DOHH2 (cell line): ENCODE results near the gene VAC14.

ENCODE experiments used
- H3F3A ChIP-seq: fragments of 200-600 bp; sonication (generic), shearing (Covaris generic); 2 replicates; pipeline ENCODE4 v1.6.0; 2016; ENCODE audit warnings: antibody characterized with exemption, mild to moderate bottlenecking; ENCODE audit not compliant: control insufficient read depth, insufficient read depth
- H3K27ac ChIP-seq: fragments of 200-600 bp; sonication (generic); 2 replicates; pipeline ENCODE4 v1.5.1; 2014; ENCODE audit warnings: low read depth, mild to moderate bottlenecking, low read length, moderate library complexity
- H3K27me3 ChIP-seq: fragments of 200-600 bp; sonication (generic); 2 replicates; pipeline ENCODE4 v1.6.1; 2014; ENCODE audit warnings: mild to moderate bottlenecking, low read length, mixed read lengths; ENCODE audit not compliant: control insufficient read depth
- H3K36me3 ChIP-seq: fragments of 200-600 bp; sonication (generic); 2 replicates; pipeline ENCODE4 v1.6.1; 2014; ENCODE audit warnings: mild to moderate bottlenecking, low read length, moderate library complexity, mixed read lengths; ENCODE audit not compliant: control insufficient read depth
- H3K4me1 ChIP-seq: fragments of 200-600 bp; sonication (generic); 2 replicates; pipeline ENCODE4 v1.6.1; 2014; ENCODE audit warnings: mild to moderate bottlenecking, low read length, mixed read lengths; ENCODE audit not compliant: control insufficient read depth
- H3K4me2 ChIP-seq: fragments of 200-600 bp; sonication (generic); 2 replicates; pipeline ENCODE4 v1.6.0; 2014; ENCODE audit warnings: mild to moderate bottlenecking, low read length, moderate library complexity
- H3K4me3 ChIP-seq: fragments of 200-600 bp; sonication (generic); 2 replicates; pipeline ENCODE4 v1.5.1; 2014; ENCODE audit warnings: mild to moderate bottlenecking, low read length, mixed read lengths
- H3K79me2 ChIP-seq: fragments of 200-600 bp; sonication (generic); 2 replicates; pipeline ENCODE4 v1.6.1; 2014; ENCODE audit warnings: mild to moderate bottlenecking, low read length, mixed read lengths; ENCODE audit not compliant: control insufficient read depth
- H3K9me2 ChIP-seq: fragments of 200-600 bp; sonication (generic); replicated peaks from 2 replicates; pipeline ENCODE4 v1.6.1; 2014; ENCODE audit warnings: mild to moderate bottlenecking, low read length, mixed read lengths; ENCODE audit not compliant: control insufficient read depth
- H3K9me3 ChIP-seq: fragments of 200-600 bp; sonication (generic); 2 replicates; pipeline ENCODE4 v1.6.1; 2014; ENCODE audit warnings: antibody characterized with exemption, low read length, mixed read lengths; ENCODE audit not compliant: control insufficient read depth, insufficient read depth
- H4K20me1 ChIP-seq: fragments of 200-600 bp; sonication (generic); 2 replicates; pipeline ENCODE4 v1.6.0; 2014; ENCODE audit warnings: low read depth, mild to moderate bottlenecking, antibody characterized with exemption, low read length, moderate library complexity; ENCODE audit not compliant: control insufficient read depth, insufficient read depth
- EZH2phosphoT487 ChIP-seq: fragments of 200-600 bp; sonication (generic); IDR thresholded peaks from 2 replicates; pipeline ENCODE4 v1.6.1; 2017; ENCODE audit warnings: borderline replicate concordance, mild to moderate bottlenecking, antibody characterized with exemption, low read length, moderate library complexity, mixed read lengths
- TF ChIP-seq, protein P1 (sequence below): fragments of 200-600 bp; sonication (generic); IDR thresholded peaks from one replicate; pipeline ENCODE4 v1.5.1; 2014; ENCODE audit warnings: antibody characterized with exemption, mild to moderate bottlenecking, low read depth, low read length; ENCODE audit not compliant: poor library complexity, severe bottlenecking

The VAC14 gene

DNA sequence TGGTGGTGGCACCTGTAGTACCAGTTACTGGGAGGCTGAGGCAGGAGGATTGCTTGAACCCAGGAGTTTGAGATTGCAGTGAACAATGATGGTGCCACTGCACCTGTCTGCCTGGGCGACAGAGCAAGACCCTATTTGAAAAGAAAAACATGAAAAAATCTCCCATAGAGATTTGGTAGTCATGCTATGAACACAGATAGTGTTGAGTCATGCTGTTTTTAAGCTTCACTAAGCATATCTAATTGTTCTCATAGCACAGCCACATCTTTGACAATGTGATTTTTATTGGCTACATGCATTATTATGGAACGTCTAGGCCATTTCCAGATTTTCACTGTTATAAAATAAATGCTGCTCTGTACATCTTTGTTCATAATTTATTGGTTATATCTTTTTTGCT is 148.6 kb downstream of the VAC14 start:
- H3K9me2 ChIP-seq, result no peaks in the 10 kb centered on the region
- no peaks in the 10 kb centered on the region for H3F3A ChIP-seq
- no peak overlapping the region for H3K4me2 ChIP-seq
- H3K27me3 ChIP-seq, result no peaks in the 10 kb centered on the region
- H3K4me1 ChIP-seq, result peaks cover 7% of the 10 kb centered on the region
- H3K36me3 ChIP-seq, result no peaks in the 10 kb centered on the region
- H3K9me3 ChIP-seq, result no peaks in the 10 kb centered on the region
- H3K27ac ChIP-seq, result no peak overlapping the region
- H3K79me2 ChIP-seq, result no peaks in the 10 kb centered on the region
- no peak overlapping the region for H3K4me3 ChIP-seq
- TF ChIP-seq EZH2phosphoT487, result no peak
- TF ChIP-seq, protein P1, sequence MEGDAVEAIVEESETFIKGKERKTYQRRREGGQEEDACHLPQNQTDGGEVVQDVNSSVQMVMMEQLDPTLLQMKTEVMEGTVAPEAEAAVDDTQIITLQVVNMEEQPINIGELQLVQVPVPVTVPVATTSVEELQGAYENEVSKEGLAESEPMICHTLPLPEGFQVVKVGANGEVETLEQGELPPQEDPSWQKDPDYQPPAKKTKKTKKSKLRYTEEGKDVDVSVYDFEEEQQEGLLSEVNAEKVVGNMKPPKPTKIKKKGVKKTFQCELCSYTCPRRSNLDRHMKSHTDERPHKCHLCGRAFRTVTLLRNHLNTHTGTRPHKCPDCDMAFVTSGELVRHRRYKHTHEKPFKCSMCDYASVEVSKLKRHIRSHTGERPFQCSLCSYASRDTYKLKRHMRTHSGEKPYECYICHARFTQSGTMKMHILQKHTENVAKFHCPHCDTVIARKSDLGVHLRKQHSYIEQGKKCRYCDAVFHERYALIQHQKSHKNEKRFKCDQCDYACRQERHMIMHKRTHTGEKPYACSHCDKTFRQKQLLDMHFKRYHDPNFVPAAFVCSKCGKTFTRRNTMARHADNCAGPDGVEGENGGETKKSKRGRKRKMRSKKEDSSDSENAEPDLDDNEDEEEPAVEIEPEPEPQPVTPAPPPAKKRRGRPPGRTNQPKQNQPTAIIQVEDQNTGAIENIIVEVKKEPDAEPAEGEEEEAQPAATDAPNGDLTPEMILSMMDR, result no peak
- H4K20me1 ChIP-seq, result no peaks in the 10 kb centered on the region

DNA sequence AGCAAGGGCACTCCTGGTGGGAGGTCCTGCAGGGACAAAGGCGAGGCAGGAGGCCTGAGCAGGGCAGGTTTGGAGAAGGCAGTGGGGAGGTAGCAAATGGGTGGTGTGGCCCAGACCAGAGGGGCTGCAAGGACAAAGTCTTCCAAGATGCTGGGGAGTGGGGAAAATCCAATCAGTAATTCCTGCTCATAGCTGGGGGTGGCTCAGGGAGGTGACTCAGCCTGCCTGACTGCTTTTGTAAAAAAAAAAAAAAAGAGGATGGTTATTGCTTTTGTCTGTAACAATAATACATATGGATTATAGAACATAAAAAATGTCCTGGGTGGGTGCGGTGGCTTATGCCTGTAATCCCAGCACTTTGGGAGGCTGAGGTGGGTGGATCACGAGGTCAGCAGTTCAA is 149.4 kb downstream of the VAC14 start:
- H3K4me3 ChIP-seq, result no peak overlapping the region
- TF ChIP-seq EZH2phosphoT487, result no peak
- TF ChIP-seq, protein P1, result no peak
- H3K4me2 ChIP-seq, result no peak overlapping the region
- no peak overlapping the region for H3K27ac ChIP-seq
- no peaks in the 10 kb centered on the region for H3K79me2 ChIP-seq
- no peaks in the 10 kb centered on the region for H3K9me2 ChIP-seq
- H3K36me3 ChIP-seq, result no peaks in the 10 kb centered on the region
- H4K20me1 ChIP-seq, result no peaks in the 10 kb centered on the region
- no peaks in the 10 kb centered on the region for H3K9me3 ChIP-seq
- H3K27me3 ChIP-seq, result no peaks in the 10 kb centered on the region
- peaks cover 7% of the 10 kb centered on the region for H3K4me1 ChIP-seq
- no peaks in the 10 kb centered on the region for H3F3A ChIP-seq

DNA sequence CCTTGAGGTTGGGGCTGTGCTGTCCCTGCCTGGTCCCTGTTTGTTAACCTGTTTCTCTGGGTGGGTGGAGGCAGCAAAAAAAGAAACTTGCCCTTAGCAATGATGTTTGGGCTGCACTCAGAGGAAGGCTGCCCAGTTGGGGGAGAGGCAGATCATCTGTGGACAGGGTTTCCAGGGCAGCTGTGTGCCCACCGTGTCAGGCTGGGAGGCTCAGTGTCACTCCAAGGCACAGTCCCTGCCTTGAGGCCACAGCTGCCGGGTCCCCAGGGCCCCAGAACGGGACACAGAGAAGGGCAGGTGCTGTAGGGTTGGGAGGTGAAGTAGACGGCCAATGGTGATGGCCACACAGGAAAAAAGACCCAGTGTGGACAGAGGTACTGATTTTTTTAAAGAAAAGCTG is 150.7 kb downstream of the VAC14 start:
- H3K9me3 ChIP-seq, result peaks cover under 1% of the 10 kb centered on the region; the same call in 1 of the 2 replicates
- H3K79me2 ChIP-seq, result no peaks in the 10 kb centered on the region
- no peaks in the 10 kb centered on the region for H3K27me3 ChIP-seq
- no peak overlapping the region for H3K4me2 ChIP-seq
- H3K4me1 ChIP-seq, result peaks cover 10% of the 10 kb centered on the region
- no peaks in the 10 kb centered on the region for H3K9me2 ChIP-seq
- H3K36me3 ChIP-seq, result no peaks in the 10 kb centered on the region
- no peak overlapping the region for H3K27ac ChIP-seq
- TF ChIP-seq EZH2phosphoT487, result no peak
- TF ChIP-seq, protein P1, result no peak
- no peaks in the 10 kb centered on the region for H4K20me1 ChIP-seq
- H3F3A ChIP-seq, result peaks cover 2% of the 10 kb centered on the region; the same call in 1 of the 2 replicates
- no peak overlapping the region for H3K4me3 ChIP-seq

DNA sequence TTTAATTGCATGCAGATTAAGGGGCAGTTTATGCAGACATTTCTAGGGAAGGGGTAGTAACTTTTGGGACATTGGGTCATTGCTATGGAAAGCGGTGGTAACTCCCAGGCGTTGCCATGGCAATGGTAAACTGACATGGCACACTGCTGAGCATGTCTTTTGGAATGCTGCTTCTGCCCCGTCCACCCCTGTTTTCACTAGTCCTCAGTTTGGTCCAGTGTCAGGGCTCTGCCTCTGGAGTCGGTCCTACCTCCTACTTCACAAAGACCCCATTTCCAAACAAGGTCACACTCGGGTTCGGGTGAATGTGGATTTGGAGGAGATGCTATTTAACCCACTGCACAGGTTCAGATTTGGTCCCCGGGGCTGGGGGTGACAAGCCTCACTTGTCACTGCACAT is 151.7 kb downstream of the VAC14 start:
- Histone ChIP-seq H3K27ac (no peak overlapping the region), H3F3A (peaks cover 5% of the 10 kb centered on the region), H3K9me2 (no peaks in the 10 kb centered on the region), H3K9me3 (peaks cover 3% of the 10 kb centered on the region; the same call in 1 of the 2 replicates), H3K4me2 (no peak overlapping the region), H4K20me1 (no peaks in the 10 kb centered on the region), H3K4me3 (no peak overlapping the region), H3K79me2 (no peaks in the 10 kb centered on the region), H3K36me3 (no peaks in the 10 kb centered on the region), H3K4me1 (peaks cover 16% of the 10 kb centered on the region), H3K27me3 (no peaks in the 10 kb centered on the region)
- TF ChIP-seq EZH2phosphoT487, result no peak
- TF ChIP-seq, protein P1, result no peak
